SK-N-SH treated with all-trans-retinoic acid at 6 μM for 48 hours (cell line): ENCODE data around the gene SKP1.

Experiments
- ARNTL ChIP-seq: fragments of 450-650 bp; formaldehyde crosslinking; IDR thresholded peaks from 2 replicates; pipeline ENCODE4 v1.5.0; 2020; ENCODE audit warnings: low read depth, mild to moderate bottlenecking, moderate library complexity, borderline replicate concordance
- ISL1 ChIP-seq: fragments of 250-450 bp; sonication (Bioruptor Pico); IDR thresholded peaks from 2 replicates; pipeline ENCODE4 v2.1.2; 2022; ENCODE audit warnings: mild to moderate bottlenecking, moderate library complexity
- ZNF565 ChIP-seq: fragments of 450-650 bp; formaldehyde crosslinking; conservative IDR thresholded peaks from 2 replicates; pipeline ENCODE4 v1.5.0; 2020; ENCODE audit warnings: low read depth, mild to moderate bottlenecking, moderate library complexity
- TF ChIP-seq, protein P1 (sequence below): fragments of 250-450 bp; sonication (Bioruptor Pico); IDR thresholded peaks from 2 replicates; pipeline ENCODE4 v1.5.1; 2020; ENCODE audit warnings: low read depth, mild to moderate bottlenecking, moderate library complexity

DNA sequence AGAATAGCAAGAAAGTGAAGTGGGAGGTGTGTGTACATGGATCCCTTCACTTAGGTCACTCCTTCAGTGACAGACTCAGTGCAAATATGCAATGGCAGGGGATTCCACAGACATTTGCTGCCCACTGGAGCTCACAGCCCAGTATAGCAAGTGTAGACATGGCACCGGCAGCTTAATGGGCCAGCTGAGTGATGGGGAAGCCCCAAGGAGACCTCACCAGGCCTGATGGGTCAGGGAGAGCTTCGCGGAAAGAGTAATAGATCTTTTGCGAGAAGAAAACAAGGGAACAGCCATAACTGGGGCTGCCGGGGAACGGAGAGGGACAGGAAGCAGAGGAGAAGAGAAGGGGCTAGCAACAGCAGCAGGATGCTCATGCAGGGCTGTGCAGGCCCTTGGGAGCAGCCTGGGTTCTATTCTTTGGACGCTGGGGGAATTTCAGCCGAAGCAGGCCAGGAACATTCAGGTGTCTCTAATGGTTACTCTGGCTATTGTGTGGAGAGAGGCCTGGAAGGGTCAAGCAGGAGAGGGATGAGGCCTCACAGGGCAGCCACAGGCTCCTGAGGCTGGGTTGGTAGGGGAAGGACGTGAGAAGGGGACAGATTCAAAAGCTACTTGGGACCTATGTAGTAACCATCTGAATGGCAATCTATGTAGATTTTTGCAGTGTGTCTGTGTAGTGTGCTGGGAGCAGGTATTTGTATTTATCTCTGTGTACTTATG, 35.3 kb downstream of the SKP1 start:
- TF ChIP-seq ISL1 (no peak), ZNF565 (CRISPR knock-in tag) (no peak), ARNTL (CRISPR knock-in tag) (no peak)
- TF ChIP-seq, protein P1, sequence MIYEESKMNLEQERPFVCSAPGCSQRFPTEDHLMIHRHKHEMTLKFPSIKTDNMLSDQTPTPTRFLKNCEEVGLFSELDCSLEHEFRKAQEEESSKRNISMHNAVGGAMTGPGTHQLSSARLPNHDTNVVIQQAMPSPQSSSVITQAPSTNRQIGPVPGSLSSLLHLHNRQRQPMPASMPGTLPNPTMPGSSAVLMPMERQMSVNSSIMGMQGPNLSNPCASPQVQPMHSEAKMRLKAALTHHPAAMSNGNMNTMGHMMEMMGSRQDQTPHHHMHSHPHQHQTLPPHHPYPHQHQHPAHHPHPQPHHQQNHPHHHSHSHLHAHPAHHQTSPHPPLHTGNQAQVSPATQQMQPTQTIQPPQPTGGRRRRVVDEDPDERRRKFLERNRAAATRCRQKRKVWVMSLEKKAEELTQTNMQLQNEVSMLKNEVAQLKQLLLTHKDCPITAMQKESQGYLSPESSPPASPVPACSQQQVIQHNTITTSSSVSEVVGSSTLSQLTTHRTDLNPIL (CRISPR knock-in tag), result no peak
